ENCODE measurements around the gene SEBOX.

- TF ChIP-seq POLR2A (IDR thresholded peaks at IDR 0.05), result no peak
- TF ChIP-seq CTCF (IDR thresholded peaks at IDR 0.05), result no peak
- no peak for TF ChIP-seq EP300 (IDR thresholded peaks at IDR 0.05)
These were observed 19.4 kb downstream of the SEBOX start for GRCh38 chr17:28345419-28346198.

Measured in gastroesophageal sphincter (tissue), 3 donors.